ENCODE data around the gene CAMSAP3. TPM values are rescaled to one million over a fixed set of nuclear protein-coding genes. Genes with fewer than 3 reads are reported as not detected.

Gene CAMSAP3
- total and polyA plus RNA-seq, 10 of the 15 experiments (the other 5 are each of a cell fraction or from before 2014, with no cell fraction given) = 0.03 to 6.3 (median 0.72) TPM

- TF ChIP-seq BCL3 (IDR thresholded peaks at IDR 0.05; ENCODE audit: borderline replicate concordance, insufficient read depth, low read depth, low read length, poor library complexity, severe bottlenecking) = no peak
- TF ChIP-seq TARDBP (IDR thresholded peaks at IDR 0.05; ENCODE audit: borderline replicate concordance) = no peak
- no peak for TF ChIP-seq IRF5 (IDR thresholded peaks at IDR 0.05; ENCODE audit: borderline replicate concordance)
- TF ChIP-seq NKRF (conservative IDR thresholded peaks at IDR 0.05) = no peak
- no peak for TF ChIP-seq SIN3A (IDR thresholded peaks at IDR 0.05; ENCODE audit: low read depth, low read length)
- TF ChIP-seq PAX5 (IDR thresholded peaks at IDR 0.05; ENCODE audit: borderline replicate concordance, low read depth, low read length) = no peak
- no peak for TF ChIP-seq BHLHE40 (IDR thresholded peaks at IDR 0.05; ENCODE audit: borderline replicate concordance in 1 of 2, low read depth in 2 of 2, low read length in 1 of 2)
- TF ChIP-seq POLR2AphosphoS5 (IDR thresholded peaks at IDR 0.05; ENCODE audit: low read length) = no peak
- no peak for TF ChIP-seq SIX5 (IDR thresholded peaks at IDR 0.05; ENCODE audit: low read depth, low read length, severe bottlenecking)
These were observed 40.0 kb downstream of the CAMSAP3 start (continued) for GRCh38 chr19:7635670-7636069.
